Measurements from ENCODE around the gene FRMPD2.
"Not testable (repeated sequence)": the region's sequence is repeated elsewhere in the genome, so short reads cannot be mapped to it uniquely, and the experiment has no call there.

The FRMPD2 gene

DNA sequence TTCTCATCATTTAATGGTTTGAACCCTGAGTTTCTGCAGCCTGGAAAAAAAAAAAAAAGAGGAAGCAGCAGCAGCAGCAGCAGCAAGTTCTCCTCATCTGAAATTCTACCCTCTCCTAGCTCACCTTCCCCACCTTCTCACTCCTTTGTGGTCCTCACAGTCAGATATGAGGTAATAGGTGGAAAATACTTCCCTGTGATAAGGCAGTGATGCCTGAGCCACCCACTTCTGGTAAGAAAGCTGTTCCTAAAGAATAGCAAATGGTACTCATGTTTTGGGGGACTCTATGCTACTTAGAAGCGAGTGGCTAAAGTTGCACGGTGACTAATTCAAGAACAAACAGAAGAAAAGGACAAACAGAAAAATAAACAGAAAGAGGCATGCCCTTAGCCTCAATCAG lies 148.2 kb downstream of the FRMPD2 start:
- DNase-seq (ENCODE audit: low read depth), result not testable (repeated sequence)

DNA sequence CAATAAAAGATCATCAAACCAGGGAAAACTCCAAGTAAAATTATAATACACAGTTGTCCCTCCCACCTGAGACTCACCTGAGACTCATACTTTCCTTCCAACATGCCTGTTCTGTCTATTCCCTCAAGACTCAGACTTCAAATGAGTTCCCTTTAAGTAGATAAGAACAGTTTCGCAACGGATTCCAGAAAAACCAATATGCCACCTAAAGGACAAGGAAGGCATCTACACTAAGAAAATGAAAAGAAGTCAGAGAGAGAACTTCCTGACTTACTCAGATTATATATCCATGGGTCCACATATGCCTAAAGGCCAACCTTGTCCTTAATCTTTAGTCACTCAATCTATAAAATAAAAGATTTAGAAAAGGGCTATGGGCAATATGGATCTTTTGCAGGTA lies 148.9 kb downstream of the FRMPD2 start:
- not testable (repeated sequence) for DNase-seq (ENCODE audit: low read depth)

DNA sequence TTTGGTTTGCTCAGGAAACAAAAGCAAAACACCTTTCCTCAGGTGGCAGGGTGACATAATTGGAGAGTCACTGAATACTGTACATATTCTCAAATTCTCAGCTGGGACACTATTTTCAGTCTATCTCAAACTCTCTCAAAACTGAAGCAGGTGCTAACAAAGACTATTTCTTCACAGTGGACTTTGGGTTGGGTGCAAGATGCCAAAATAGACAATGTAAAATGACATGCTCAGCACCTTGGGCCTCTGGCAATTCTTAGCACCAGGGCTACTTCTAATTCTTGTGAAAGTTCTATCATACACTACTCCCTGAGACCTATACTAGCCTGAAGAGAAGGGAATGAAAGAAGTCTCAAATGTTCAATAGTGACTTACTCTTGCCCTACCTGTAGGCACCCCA lies 151.9 kb downstream of the FRMPD2 start:
- not testable (repeated sequence) for DNase-seq (ENCODE audit: low read depth)

DNA sequence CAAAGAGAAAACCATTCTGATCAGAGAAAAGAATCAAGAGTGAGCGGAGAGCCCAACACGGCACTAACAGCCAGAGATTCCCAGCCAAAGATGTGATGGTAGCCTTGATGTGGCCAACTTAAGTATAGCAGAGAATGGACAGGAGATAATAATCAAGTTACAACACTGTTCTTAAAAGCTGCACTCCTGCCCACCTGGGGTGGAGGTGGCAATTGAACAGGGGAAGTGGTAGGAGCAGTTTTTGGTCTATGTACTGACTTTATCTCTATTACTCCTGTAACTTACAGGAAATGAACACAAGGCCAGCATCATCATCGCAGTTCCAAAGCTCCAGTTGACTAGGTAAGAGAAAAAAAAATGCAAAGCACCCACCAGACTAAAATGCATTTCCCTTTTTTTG lies 164.2 kb downstream of the FRMPD2 start:
- DNase-seq (ENCODE audit: low read depth), result not testable (repeated sequence)

Data from stimulated activated CD8-positive, alpha-beta memory T cell treated with anti-CD3 and anti-CD28 coated beads, Interleukin-15, amount 100 ng/mL, for 1 hour (primary cell).